Right atrium auricular region (tissue), 2 donors: Measurements from ENCODE around the gene NRP1. TPM values are rescaled to one million over a fixed set of nuclear protein-coding genes. Genes with fewer than 3 reads are reported as not detected.
A peak's percentile ranks its signal among the peaks of the same experiment; 100 is the strongest.

ENCODE experiments used
- DNase-seq: peaks from one replicate; pipeline ENCODE4 v3.0.0-alpha.2; 2019; ENCODE audit warnings: low spot score
- H3K27ac ChIP-seq, 2 donors: fragments of 200-600 bp; sonication (generic); 1 replicate in 1 of 2; 2 replicates in 1 of 2; pipeline ENCODE4 v1.5.1; 2016 to 2019
- H3K27me3 ChIP-seq, 2 donors: fragments of 200-600 bp; sonication (generic); one replicate each; pipeline versions ENCODE4 v1.5.1 to v1.6.0; 2017 to 2019
- H3K36me3 ChIP-seq: fragments of 200-600 bp; sonication (generic); one replicate; pipeline ENCODE4 v1.5.1; 2016
- H3K4me1 ChIP-seq, 2 donors: fragments of 200-600 bp; sonication (generic); one replicate each; pipeline versions ENCODE4 v1.5.1 to v1.6.0; 2017 to 2019
- H3K4me3 ChIP-seq, 2 donors: fragments of 200-600 bp; sonication (generic); 1 replicate in 1 of 2; 2 replicates in 1 of 2; pipeline ENCODE4 v1.5.1; 2017 to 2019; ENCODE audit warnings: mild to moderate bottlenecking in 1 of 2, moderate library complexity in 1 of 2
- H3K9me3 ChIP-seq, 2 donors: fragments of 200-600 bp; sonication (generic); one replicate each; pipeline ENCODE4 v1.5.1; 2019
- CTCF ChIP-seq, 2 donors: fragments of 200-600 bp; sonication (generic); IDR thresholded peaks; one replicate each; pipeline ENCODE4 v1.5.1; 2019; ENCODE audit warnings: antibody characterized with exemption in 2 of 2
- total RNA-seq, 2 donors: library from RNA; depleted of rRNA; stranded (reverse); fragments of >200 nt; gene quantifications; one replicate each; pipeline ENCODE4 v1.1.0, GENCODE V29; 2016

The NRP1 gene
- total RNA-seq, 2 donors from 2014 or later: 54.6 to 83.1 TPM

DNA sequence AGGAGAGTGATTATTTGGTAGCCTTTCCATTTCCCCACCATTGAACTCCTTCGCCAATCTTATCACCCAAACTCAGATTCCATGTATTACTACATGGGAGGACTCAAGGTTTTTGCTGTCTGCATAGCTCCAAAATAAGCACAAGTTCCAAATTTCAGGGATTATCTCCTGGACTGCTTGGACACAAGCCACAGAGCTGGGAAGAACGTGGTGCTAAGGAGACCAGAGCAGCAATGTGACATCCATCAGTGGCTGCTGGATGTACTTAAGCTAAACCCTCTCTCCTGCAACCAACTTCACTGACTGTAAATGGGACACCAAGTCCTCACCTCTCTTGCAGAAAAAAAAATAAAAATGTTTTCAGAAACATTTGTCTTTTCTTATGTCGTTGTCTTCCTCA, 56.3 kb downstream of the NRP1 start:
- peak overlapping the region; percentile 14 to 93 for H3K27ac ChIP-seq
- no peak for DNase-seq

DNA sequence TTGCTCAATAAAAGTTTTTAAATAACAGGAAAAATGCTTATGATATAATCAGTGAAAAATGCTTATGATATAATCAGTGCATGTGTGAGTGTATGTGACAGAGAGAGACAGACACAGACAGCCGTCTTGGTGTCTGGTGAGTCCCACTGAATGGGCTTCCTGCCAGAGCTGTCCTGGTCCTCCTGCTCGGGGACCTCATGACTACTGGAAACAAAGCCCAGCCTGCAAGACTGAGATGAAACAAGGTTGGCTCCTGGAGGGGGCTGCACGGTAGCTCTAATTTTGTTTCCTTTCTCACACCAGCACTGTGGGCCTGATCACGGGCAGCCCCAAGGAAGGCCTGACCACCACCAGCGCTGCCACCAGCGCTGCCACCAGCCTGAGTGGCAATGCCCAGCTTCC, 57.3 kb downstream of the NRP1 start:
- Histone ChIP-seq H3K27me3 (no peaks in the 10 kb centered on the region), H3K27ac (peak overlapping the region; percentile 67 to 93), H3K4me1 (peaks cover 0 to 76% of the 10 kb centered on the region in 2 donors), H3K4me3 (no peak overlapping the region), H3K9me3 (no peaks in the 10 kb centered on the region), H3K36me3 (no peaks in the 10 kb centered on the region)
- no peak for TF ChIP-seq CTCF (IDR thresholded peaks at IDR 0.05)
- peak; percentile 90 for DNase-seq

More for the DNA sequence above, 56.3 kb downstream of the NRP1 start:
- H3K36me3 ChIP-seq: no peaks in the 10 kb centered on the region
- H3K27me3 ChIP-seq: no peaks in the 10 kb centered on the region
- no peaks in the 10 kb centered on the region for H3K9me3 ChIP-seq
- peaks cover 0 to 65% of the 10 kb centered on the region in 2 donors for H3K4me1 ChIP-seq
- no peak overlapping the region for H3K4me3 ChIP-seq
- TF ChIP-seq CTCF (IDR thresholded peaks at IDR 0.05): no peak

DNA sequence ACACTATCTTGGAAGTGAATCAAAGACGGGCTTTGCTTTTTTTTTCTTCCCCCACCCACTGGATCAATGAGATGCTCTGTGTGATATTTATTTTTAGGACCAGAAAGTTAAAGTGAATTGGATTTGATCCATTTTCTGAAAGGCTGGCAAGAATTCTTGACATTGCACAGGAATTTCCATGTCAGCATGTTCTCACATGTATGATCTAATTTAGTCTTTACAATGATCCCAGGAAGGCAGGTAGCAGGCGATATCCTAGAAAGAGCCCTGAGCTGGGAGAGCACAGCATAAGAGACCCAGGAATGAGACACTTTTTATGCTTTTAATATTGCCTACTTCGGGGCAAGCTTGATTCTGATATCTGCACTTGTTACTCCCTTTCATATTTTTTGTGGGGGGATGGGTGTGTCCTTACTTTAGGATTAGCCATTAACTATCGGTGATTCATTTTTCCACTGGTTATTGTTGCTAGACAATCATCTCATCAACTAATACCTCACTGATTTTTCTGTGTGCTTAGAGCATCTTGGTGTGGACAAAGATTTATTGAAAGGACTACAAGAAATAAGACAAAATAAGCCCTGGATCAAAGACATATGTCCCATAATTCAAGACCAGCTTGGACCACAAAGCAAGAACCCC, 58.1 kb downstream of the NRP1 start:
- Histone ChIP-seq H3K36me3 (no peaks in the 10 kb centered on the region), H3K9me3 (no peaks in the 10 kb centered on the region), H3K27me3 (no peaks in the 10 kb centered on the region), H3K4me1 (peaks cover 0 to 83% of the 10 kb centered on the region in 2 donors), H3K4me3 (no peak overlapping the region), H3K27ac (peak overlapping the region; percentile 67 to 93)
- no peak for DNase-seq
- no peak for TF ChIP-seq CTCF (IDR thresholded peaks at IDR 0.05)

GRCh38 chr10:33274096-33274785, 60.2 kb downstream of the NRP1 start:
- no peak for DNase-seq
- peaks cover 16% of the 10 kb centered on the region for H3K36me3 ChIP-seq
- no peaks in the 10 kb centered on the region for H3K9me3 ChIP-seq
- TF ChIP-seq CTCF (IDR thresholded peaks at IDR 0.05): no peak
- no peaks in the 10 kb centered on the region for H3K27me3 ChIP-seq
- no peak overlapping the region for H3K4me3 ChIP-seq
- peaks cover 0 to 86% of the 10 kb centered on the region in 2 donors for H3K4me1 ChIP-seq
- peak overlapping the region; percentile 77 to 93 for H3K27ac ChIP-seq

- H3K36me3 ChIP-seq: peaks cover 23% of the 10 kb centered on the region
- H3K9me3 ChIP-seq: no peaks in the 10 kb centered on the region
- peak; percentile 95 for DNase-seq
- peak overlapping the region; percentile 77 to 93 for H3K27ac ChIP-seq
- H3K4me1 ChIP-seq: peaks cover 0 to 78% of the 10 kb centered on the region in 2 donors
- TF ChIP-seq CTCF (IDR thresholded peaks at IDR 0.05): peak in 1 of 2 donors; percentile 47
- H3K4me3 ChIP-seq: peak overlapping the region; percentile 10 to 33
- no peaks in the 10 kb centered on the region for H3K27me3 ChIP-seq
Observed at GRCh38 chr10:33273295-33274002, 61.0 kb downstream of the NRP1 start.
